Activated CD8-positive, alpha-beta memory T cell treated with anti-CD3 and anti-CD28 coated beads, Interleukin-2, amount 50 U/mL, for 48 hours (primary cell): ENCODE measurements around the gene PHKG2.
"Not testable (repeated sequence)": the region's sequence is repeated elsewhere in the genome, so short reads cannot be mapped to it uniquely, and the experiment has no call there.

Source experiments
- DNase-seq: peaks from one replicate; pipeline ENCODE4 v3.0.0-alpha.2; 2020

PHKG2 gene, protein sequence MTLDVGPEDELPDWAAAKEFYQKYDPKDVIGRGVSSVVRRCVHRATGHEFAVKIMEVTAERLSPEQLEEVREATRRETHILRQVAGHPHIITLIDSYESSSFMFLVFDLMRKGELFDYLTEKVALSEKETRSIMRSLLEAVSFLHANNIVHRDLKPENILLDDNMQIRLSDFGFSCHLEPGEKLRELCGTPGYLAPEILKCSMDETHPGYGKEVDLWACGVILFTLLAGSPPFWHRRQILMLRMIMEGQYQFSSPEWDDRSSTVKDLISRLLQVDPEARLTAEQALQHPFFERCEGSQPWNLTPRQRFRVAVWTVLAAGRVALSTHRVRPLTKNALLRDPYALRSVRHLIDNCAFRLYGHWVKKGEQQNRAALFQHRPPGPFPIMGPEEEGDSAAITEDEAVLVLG

DNA sequence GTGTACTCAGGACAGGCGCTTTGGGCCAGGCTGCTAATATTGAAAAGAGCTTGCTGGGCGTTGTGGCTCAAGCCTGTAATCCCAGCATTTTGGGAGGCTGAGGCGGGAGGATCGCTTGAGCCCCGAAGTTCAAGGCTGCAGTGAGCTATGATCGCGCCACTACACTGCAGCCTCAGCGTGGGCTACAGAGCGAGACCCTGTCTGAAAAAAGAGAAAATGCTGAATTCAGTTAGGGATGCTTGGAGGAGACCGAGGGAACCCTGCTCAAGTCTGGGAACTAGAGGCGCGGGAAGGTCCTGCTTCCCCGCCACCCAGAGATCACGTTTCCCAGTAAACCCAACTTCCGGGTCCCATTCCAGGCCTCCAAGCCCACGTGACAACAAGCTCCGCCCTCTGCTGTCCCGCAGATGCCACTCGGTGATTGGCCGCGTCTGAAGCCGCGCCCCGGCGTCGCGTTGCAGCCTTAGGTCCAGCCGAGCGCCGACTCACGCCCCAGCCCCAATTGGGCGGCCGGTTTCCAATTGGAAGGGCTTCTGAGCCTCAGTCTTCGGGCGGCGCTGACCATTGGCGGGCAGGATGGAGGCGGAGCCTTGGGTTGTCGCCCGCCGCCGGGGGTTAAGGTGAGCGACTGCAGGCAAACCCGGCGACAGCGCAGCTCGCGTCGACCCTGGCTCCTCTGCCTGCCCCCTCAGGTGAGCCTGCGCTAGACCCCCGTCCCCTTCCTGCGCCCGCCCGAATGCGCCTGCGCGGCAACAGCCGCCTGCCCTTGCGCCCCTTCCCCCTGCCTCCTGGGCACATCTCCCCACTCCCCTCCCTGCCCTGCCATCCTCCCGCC lies at the start of gene PHKG2:
Gene PHKG2 (plus strand): TSS at position 627 of the 835 bp plus-strand sequence. CDS start 396 bp downstream, outside the sequence.
- DNase-seq: peak; percentile 97

DNA sequence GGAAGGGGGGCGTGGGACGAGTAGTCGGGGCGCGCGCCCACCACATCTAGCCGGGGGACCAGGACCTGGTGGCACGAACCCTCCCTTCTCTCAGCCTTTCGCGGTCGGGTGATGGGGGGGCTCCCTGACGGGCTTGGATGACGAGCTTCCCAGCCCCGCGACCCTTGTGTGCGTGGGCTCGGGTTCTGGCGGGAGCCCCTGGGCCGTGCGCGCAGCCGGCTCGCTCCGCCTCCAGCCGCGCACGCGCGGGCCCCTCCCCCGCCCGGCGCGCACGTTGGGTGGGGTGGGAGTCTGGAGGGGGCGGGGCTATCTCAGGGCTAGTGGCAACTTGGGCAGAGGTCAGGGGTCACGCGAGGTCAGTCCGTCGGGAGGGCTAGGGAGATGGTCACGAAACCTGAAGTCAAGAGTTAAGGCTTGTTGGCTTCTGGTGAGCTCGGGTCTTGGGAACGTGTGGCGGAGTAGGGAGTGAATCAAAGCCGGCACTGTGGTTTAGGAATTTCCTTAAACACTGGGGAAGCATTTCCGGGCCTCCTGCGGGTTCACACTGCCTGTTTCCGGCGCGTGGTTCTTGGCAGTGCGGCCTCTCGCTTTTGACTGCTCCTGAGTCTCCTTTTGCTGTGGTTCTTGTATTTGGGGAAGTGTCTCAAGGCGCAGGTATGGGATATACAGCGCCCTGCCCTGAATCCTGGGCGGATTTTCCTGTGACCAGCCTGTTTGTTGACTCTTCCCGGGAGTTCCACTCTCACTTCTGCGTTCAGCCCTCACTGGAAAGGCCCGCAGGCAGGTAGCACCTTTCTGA lies 49.2 kb upstream of the PHKG2 start, which contains the start of gene SRCAP:
Gene SRCAP (plus strand): TSS at position 356 of the 799 bp plus-strand sequence. CDS start 1,654 bp downstream, outside the sequence.
- DNase-seq: peak; percentile 95

DNA sequence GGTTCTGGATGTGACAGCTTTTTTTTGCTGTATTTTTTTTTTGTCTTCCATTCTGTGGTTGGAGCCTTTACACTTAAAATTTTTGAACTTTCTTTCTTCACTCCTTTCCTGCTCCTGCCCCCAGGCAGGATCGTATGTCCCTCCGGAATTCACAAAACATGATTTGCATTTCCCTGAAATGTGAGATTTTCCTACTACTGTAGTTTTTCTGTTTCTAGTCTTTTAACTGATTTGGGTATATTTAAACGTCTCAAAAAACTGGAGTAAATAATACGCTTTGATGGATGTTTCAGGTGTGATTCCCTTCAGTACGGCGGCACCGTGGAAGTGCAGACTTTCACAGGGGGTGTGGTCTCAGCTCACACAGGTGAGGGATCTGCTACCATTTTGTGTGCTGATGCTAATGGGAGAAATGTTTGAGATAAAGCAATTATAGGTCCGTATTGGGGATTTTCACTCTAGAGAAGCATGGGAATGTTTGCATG lies 48.6 kb upstream of the PHKG2 start:
- no peak for DNase-seq

DNA sequence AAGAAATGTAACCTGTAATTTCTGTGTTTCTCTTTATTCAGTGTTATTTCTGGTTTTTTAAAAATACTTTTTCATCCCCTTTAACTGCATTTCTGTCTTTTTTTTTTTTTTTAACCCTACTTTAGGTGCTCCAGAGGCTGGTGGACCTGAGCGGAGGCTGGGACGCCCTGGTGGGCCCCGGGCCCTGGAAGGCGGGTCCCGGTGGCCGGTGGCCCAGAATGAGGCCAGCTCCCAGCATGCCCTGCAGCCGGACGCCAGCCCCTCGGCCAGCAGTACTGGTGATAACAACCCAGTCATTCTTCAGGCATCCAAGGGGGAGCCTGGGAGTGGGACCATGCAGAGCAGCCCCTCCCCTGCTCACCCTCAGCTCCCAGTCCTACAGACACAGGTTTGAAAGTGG lies 47.7 kb upstream of the PHKG2 start:
- no peak for DNase-seq

DNA sequence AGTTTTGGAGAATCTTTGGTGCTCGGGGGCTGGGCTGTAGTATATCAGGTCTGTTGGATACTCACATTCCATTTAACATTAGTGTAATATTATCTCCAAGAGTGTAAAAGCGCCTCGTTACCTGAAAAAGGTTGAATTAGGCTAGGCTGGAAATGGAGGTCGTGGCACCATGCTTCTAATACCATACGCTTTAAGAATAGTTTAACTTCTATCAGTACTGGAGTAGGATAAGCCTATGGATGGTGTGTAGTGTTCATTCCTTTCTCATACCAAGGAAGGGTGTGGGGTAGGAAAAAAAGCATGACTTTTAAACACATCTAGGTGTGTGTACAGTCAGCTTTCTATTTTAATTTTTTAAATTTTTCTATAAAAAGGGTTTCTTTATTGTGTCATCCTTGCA lies 47.3 kb upstream of the PHKG2 start:
- DNase-seq: no peak

DNA sequence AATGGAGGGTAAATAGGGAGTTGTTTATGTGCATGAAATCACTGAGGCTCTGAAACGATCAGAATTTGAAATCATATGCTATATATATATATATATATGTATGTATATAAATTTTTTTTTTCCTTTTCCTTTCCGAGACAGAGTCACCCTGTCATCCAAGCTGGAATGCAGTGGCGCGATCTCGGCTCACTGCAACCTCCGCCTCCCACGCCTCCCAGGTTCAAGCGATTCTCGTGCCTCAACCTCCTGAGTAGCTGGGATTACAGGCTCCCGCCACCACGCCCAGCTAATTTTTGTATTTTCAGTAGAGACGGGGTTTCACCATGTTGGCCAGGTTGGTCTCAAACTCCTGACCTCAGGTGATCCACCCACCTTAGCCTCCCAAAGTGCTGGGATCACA lies 45.2 kb upstream of the PHKG2 start:
- not testable (repeated sequence) for DNase-seq

DNA sequence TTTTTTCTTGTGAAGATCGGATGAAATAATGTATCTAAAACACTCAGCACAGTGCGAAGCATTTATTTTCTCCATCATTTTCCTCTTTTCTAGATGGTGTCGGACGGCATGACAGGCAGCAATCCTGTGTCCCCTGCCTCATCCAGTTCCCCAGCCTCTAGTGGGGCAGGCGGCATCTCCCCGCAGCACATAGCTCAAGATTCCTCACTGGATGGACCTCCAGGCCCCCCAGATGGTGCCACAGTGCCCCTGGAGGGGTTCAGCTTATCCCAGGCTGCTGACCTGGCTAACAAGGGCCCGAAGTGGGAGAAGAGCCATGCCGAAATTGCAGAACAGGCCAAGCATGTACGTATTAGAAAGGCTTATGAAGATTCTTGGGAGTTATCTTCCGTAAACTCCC lies 44.3 kb upstream of the PHKG2 start:
- no peak for DNase-seq

DNA sequence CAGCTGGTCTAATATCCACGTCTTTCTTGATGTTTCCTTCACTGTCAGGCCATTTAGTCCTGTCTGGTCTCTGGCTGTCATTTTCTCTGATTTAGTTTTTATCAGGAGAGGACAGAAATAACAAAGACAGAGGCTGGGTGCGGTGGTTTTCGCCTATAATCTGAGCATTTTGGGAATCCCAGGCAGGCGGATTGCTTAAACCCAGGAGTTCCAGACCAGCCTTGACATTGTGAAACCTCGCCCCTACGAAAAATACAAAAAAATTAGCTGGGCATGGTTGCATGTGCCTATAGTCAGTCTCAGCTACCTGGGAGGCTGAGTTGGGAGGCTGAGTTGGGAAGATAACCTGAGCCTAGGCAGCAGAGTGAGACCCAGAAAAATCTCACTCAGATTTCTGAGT lies 42.2 kb upstream of the PHKG2 start:
- DNase-seq: no peak

DNA sequence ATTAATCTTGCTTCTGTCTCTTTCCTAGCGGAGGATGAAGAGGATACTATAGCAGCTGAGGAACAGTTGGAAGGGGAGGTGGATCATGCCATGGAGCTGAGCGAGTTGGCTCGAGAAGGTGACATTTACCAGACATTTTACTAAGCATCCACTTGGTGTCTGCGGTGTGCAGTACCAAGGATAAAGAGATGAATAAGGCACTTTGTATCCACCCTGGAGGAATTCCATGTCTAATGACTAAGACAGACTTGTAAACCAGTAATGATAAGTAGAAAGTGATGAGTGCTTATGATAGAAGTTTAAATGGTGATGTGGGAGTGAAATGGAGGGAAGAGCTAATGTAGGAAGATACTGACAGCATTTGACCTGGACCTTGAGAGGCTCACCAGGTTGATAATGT lies 37.3 kb upstream of the PHKG2 start:
- DNase-seq: no peak

DNA sequence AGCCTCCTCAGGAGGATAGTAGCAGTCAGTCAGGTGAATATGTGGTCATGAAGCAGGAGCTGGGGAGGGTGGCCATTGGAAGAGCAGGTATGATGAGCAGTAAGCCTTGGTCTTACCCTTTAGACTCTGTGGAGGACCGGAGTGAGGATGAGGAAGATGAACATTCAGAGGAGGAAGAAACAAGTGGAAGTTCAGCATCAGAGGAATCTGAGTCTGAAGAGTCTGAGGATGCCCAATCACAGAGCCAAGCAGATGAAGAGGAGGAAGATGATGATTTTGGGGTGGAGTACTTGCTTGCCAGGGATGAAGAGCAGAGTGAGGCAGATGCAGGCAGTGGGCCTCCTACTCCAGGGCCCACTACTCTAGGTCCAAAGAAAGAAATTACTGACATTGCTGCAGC lies 36.5 kb upstream of the PHKG2 start:
- no peak for DNase-seq

DNA sequence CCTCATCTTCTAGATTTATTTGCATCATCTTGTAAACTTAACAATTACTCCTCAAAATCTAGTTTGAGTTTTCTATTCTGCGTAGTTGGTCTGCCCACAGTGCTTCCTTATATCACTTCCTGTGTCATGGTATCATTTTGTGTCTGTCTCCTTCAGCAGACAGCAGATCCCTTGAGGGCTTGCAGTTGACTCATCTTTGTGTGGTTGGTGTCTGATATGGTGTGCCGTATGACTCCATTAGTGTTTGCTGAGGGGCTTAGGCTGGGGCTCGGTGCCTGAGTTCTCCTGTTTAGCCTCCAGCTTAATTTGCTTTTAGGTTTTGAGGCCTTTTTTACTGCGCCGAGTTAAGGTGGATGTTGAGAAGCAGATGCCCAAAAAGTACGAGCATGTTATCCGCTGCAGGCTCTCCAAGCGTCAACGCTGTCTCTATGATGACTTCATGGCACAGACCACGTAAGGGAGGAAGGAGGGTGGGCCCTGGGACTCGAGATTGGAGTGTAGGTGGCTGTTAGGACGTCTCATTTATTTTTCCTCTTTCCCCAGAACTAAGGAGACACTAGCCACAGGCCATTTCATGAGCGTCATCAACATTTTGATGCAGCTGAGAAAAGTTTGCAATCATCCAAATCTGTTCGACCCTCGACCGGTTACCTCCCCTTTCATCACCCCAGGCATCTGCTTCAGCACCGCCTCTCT lies 32.3 kb upstream of the PHKG2 start:
- DNase-seq: peak; percentile 66

DNA sequence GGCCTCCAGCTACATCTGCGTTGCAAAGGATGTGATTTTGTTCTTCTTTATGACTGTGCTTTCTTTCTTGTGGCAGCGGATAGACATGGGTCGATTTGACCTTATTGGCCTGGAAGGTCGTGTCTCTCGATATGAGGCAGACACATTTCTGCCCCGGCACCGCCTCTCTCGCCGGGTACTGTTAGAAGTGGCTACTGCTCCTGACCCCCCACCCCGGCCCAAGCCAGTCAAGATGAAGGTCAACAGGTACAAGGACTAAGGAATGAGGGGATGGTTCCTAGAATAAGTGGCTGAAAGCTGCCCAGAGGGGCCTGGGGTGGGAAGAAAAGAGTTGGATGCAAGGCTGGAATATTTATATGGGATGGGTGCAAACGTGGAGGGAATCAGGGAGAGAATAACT lies 28.1 kb upstream of the PHKG2 start:
- no peak for DNase-seq

DNA sequence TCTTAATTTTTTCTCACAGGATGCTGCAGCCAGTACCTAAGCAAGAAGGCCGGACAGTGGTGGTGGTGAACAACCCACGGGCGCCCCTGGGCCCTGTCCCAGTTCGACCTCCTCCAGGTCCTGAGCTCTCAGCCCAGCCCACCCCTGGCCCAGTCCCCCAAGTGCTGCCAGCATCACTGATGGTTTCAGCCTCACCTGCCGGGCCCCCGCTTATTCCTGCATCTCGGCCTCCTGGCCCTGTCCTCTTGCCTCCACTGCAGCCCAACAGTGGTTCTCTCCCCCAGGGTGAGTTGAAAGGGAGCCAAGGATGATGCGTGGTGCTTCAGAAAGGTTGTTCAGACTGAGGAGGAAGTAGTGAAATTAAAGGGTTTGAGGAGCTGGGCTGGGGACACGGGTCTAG lies 27.5 kb upstream of the PHKG2 start:
- no peak for DNase-seq

DNA sequence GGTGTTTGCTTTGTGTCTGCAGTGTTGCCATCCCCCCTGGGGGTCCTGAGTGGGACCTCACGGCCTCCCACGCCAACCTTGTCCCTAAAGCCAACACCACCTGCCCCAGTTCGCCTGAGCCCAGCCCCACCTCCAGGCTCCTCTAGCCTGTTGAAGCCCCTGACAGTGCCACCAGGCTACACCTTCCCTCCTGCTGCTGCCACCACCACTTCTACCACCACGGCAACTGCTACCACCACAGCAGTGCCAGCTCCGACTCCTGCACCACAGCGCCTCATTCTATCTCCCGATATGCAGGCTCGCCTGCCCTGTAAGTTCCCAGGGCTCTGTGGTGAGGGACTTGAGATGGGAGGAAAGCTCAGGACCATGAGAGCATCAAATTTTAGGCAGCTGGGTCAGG lies 27.1 kb upstream of the PHKG2 start:
- DNase-seq: no peak

DNA sequence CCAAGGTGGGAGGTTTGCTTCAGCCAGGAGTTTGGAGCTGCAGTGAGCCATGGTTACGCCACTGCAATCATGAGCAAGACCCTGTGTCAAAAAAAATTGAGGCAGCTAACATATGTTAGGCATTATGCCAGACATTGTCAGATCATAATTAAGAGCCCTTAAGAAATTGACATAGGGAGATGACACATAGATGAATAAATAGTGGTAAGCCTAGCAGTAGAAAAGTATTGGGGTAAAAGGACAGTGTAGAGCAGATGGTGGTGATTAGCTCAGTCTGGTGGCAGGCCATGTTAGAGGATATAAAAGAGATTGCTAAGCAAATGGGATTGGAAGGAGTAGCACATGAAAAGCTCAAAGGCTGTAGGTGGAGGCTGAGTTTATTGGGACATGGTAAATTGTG lies 26.6 kb upstream of the PHKG2 start:
- no peak for DNase-seq

DNA sequence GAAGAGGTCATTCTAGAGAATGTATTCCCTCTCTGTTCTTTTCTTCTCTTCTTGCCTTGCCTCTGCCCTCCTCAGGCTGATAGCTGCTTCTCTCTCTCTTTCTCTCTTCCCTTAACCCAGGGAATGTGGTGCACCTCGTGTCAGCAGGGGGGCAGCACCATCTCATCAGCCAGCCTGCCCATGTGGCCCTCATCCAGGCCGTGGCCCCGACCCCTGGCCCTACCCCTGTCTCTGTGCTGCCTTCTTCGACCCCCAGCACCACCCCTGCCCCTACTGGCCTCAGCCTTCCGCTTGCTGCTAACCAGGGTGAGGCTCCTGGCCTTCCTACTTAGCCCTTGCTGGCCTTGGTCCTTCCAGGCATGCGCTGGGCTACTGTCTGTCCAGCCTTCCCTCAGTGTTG lies 25.8 kb upstream of the PHKG2 start:
- no peak for DNase-seq

DNA sequence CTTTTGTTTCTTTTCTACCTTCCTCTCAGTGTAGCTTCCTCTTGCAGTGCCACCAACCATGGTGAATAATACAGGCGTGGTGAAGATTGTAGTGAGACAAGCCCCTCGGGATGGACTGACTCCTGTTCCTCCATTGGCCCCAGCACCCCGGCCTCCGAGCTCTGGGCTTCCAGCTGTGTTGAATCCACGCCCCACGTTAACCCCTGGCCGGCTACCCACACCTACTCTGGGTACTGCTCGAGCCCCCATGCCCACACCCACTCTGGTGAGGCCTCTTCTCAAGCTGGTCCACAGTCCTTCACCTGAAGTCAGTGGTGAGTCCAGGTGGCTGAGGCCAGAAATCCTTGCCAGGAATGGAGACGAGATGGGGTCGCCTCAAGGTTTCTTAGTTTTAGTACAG lies 25.3 kb upstream of the PHKG2 start:
- DNase-seq: no peak

DNA sequence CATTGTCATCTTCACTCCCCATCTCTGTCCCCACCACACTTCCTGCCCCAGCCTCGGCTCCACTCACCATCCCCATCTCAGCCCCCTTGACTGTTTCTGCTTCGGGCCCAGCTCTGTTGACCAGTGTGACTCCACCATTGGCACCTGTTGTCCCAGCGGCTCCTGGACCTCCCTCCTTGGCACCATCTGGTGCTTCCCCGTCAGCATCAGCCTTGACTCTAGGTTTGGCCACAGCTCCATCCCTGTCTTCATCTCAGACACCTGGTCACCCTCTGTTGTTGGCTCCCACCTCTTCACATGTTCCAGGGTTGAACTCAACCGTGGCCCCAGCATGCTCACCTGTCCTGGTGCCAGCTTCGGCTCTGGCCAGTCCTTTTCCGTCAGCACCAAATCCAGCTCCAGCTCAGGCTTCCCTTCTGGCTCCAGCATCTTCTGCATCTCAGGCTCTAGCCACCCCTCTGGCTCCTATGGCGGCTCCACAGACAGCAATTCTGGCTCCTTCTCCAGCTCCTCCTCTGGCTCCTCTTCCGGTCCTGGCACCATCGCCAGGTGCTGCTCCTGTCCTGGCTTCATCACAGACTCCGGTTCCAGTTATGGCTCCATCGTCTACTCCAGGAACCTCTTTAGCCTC lies 24.4 kb upstream of the PHKG2 start:
- no peak for DNase-seq

DNA sequence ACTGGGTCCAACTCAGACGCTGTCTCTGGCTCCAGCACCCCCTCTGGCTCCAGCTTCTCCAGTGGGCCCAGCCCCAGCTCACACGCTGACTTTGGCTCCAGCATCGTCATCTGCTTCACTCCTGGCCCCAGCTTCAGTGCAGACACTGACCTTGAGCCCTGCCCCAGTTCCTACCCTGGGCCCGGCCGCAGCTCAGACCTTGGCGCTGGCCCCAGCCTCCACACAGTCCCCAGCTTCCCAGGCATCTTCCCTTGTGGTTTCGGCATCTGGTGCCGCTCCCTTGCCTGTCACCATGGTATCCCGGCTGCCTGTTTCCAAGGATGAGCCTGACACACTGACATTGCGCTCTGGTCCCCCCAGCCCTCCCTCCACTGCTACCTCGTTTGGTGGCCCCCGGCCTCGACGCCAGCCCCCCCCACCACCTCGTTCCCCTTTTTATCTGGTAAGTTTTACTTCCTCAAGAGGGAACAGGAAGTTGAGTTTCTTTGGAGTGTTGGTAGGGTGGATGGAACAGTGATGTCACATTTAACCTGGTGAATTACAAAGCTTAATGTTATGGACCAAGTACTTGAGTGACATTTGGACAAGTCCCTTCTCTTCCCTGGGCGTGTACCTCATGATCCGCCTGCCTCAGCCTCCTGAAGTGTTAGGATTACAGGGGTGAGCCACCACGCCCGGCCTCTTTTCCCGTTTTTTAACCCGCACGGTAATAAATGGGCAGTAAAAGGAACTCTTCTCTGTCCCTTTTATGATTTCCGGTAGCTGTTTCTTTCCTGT lies 23.4 kb upstream of the PHKG2 start:
- DNase-seq: no peak

DNA sequence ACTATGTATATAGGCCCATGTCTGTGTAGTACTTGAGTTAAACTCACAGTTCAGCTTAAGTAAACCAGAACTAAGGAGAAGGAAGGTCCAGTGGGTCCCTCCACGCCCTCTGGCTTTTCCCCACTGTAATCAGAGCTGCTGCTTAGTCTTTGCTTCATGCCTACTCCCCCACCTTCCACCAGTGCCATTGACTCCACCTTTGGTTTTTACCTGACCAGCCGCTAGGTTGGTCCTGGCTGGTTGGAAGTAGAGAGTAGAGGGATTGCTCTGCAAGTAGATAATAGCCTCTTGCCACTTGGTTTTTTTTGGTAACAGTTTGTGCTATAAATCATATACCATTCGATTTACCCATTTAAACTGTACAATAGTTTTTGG lies 22.8 kb upstream of the PHKG2 start:
- DNase-seq: no peak

DNA sequence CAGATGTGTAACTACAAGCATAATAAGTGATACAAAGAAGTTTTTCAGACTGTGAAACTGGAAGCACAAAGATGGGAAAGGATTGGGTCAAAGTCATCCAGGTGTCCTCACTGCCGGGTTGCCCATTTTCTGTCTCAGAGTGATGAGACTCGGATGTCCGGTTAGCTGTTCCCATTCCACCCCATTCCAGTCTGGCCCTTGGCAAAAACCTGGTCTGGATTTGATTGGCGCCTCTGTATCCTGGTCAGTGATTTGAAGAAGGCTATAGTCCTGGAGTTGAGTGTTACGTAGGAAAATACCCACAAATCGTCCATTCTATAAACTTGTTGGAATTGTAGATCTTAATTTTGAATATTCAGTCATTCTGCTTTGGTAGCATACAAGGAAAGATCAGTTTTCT lies 19.9 kb upstream of the PHKG2 start:
- no peak for DNase-seq
